ENCODE data around the gene GPHN.

DNA sequence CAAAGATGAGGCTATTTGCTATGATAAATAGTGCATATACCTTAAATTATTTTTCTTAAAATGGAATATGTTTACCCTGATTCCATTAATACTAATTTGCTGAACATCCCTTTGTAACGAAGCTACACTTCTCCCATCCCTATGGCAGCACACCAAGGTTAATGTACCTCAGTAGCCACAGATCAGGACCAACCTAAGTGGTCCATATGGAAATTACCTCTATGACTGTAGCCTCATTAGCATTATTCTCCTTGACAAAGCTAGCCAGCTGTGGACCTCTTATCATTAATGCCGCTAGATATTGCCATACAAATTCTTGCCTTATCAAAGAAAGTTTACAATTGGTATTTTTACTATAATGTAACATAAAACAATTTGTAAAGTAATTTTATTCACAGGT is 604.4 kb downstream of the GPHN start:
- TF ChIP-seq RAD21 (IDR thresholded peaks at IDR 0.05; ENCODE audit: low read depth) = no peak
- TF ChIP-seq TAF1 (IDR thresholded peaks at IDR 0.05; ENCODE audit: low read depth) = no peak
- TF ChIP-seq, protein P1, sequence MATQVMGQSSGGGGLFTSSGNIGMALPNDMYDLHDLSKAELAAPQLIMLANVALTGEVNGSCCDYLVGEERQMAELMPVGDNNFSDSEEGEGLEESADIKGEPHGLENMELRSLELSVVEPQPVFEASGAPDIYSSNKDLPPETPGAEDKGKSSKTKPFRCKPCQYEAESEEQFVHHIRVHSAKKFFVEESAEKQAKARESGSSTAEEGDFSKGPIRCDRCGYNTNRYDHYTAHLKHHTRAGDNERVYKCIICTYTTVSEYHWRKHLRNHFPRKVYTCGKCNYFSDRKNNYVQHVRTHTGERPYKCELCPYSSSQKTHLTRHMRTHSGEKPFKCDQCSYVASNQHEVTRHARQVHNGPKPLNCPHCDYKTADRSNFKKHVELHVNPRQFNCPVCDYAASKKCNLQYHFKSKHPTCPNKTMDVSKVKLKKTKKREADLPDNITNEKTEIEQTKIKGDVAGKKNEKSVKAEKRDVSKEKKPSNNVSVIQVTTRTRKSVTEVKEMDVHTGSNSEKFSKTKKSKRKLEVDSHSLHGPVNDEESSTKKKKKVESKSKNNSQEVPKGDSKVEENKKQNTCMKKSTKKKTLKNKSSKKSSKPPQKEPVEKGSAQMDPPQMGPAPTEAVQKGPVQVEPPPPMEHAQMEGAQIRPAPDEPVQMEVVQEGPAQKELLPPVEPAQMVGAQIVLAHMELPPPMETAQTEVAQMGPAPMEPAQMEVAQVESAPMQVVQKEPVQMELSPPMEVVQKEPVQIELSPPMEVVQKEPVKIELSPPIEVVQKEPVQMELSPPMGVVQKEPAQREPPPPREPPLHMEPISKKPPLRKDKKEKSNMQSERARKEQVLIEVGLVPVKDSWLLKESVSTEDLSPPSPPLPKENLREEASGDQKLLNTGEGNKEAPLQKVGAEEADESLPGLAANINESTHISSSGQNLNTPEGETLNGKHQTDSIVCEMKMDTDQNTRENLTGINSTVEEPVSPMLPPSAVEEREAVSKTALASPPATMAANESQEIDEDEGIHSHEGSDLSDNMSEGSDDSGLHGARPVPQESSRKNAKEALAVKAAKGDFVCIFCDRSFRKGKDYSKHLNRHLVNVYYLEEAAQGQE (IDR thresholded peaks at IDR 0.05; ENCODE audit: low read depth) = no peak
- TF ChIP-seq ZBTB7A (IDR thresholded peaks at IDR 0.05; ENCODE audit: low read depth) = no peak
- no peak for TF ChIP-seq CEBPB (IDR thresholded peaks at IDR 0.05)
- TF ChIP-seq YY1 (IDR thresholded peaks at IDR 0.05; ENCODE audit: low read depth) = no peak
- no peak for TF ChIP-seq NFIC (IDR thresholded peaks at IDR 0.05)
- no peak for TF ChIP-seq EGR1 (IDR thresholded peaks at IDR 0.05)
- TF ChIP-seq FOXM1 (IDR thresholded peaks at IDR 0.05; ENCODE audit: borderline replicate concordance, low read depth) = no peak

All from Ishikawa (cell line).